Measurements from ENCODE around the gene AFF2. TPM values are rescaled to one million over a fixed set of nuclear protein-coding genes. Genes with fewer than 3 reads are reported as not detected.

The AFF2 gene
- total RNA-seq, 1 donor from 2014 or later = 13.4 TPM

DNA sequence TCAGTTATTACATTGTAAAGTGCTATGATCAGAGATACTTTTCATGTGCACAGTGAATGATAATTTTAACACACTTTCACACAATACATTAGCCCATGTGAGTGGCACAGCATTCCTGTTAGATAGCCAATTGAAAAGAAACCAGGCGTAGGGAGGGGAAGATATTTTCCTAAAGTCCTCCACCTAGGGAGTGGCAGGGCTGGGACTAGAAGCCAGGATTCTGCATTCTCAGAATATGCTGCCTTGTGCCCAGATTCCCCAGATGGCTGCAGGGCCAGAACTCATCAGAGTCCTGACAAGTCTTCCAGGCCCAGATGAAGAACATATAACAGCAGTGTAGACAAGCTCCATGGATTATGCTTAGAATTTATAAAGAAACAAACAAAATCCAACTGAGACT, 350.2 kb downstream of the AFF2 start:
- intact Hi-C loops (cut with DNase I) = no loop called here
- Histone ChIP-seq H3K36me3 (no peaks in the 10 kb centered on the region), H3K27ac (no peak overlapping the region), H3K9me3 (no peaks in the 10 kb centered on the region), H3K4me1 (no peaks in the 10 kb centered on the region), H3K27me3 (no peaks in the 10 kb centered on the region), H3K4me3 (no peak overlapping the region)
- TF ChIP-seq, protein P1, sequence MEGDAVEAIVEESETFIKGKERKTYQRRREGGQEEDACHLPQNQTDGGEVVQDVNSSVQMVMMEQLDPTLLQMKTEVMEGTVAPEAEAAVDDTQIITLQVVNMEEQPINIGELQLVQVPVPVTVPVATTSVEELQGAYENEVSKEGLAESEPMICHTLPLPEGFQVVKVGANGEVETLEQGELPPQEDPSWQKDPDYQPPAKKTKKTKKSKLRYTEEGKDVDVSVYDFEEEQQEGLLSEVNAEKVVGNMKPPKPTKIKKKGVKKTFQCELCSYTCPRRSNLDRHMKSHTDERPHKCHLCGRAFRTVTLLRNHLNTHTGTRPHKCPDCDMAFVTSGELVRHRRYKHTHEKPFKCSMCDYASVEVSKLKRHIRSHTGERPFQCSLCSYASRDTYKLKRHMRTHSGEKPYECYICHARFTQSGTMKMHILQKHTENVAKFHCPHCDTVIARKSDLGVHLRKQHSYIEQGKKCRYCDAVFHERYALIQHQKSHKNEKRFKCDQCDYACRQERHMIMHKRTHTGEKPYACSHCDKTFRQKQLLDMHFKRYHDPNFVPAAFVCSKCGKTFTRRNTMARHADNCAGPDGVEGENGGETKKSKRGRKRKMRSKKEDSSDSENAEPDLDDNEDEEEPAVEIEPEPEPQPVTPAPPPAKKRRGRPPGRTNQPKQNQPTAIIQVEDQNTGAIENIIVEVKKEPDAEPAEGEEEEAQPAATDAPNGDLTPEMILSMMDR (IDR thresholded peaks at IDR 0.05) = no peak
- DNase-seq (no peak), ATAC-seq (no peak)

DNA sequence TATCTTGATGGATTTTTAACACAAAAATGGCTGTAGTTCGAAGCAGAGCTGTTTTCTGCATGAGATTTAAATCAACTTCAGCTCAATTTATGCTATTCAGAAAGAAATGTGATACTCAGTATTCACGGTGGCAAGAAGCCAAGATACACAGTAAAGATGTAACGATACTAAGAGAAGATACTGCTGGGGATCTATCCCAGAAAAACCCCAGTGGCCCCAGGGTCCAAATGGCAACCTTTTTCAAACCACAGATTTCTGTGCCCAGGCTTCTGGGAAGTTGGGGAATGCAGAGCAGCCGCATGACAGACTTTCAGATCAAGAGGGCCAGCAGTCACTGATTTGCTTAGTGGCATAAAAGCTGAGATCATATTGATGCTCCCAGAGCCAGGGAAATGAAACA, 353.9 kb downstream of the AFF2 start:
- no peaks in the 10 kb centered on the region for H3K27me3 ChIP-seq
- no peaks in the 10 kb centered on the region for H3K36me3 ChIP-seq
- no peaks in the 10 kb centered on the region for H3K4me1 ChIP-seq
- TF ChIP-seq, protein P1 (IDR thresholded peaks at IDR 0.05) = no peak
- ATAC-seq = no peak
- intact Hi-C loops (cut with DNase I) = no loop called here
- no peak for DNase-seq
- H3K27ac ChIP-seq = no peak overlapping the region
- H3K4me3 ChIP-seq = no peak overlapping the region
- H3K9me3 ChIP-seq = no peaks in the 10 kb centered on the region

DNA sequence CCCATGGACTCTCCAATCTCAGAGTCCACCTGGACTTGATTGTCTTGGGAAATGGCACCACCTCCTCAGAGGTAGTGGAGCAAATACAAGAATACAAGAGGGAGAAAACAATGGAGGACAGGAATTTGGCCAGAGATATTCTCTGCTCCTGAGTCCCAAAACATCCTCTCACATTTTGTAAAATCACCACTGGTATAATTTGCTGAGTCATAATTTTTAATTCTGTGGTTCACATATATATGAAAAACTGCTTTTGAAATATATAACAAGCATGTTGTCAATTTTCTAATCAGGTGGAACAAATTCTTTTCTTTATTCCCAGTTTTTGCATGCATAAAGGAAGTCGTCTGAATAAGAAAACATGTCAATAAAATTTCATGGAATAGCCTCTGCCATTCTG, 356.1 kb downstream of the AFF2 start:
- no peak overlapping the region for H3K27ac ChIP-seq
- no peaks in the 10 kb centered on the region for H3K4me1 ChIP-seq
- H3K9me3 ChIP-seq = no peaks in the 10 kb centered on the region
- DNase-seq = no peak
- no peak for ATAC-seq
- H3K4me3 ChIP-seq = no peak overlapping the region
- TF ChIP-seq, protein P1 (IDR thresholded peaks at IDR 0.05) = no peak
- H3K36me3 ChIP-seq = no peaks in the 10 kb centered on the region
- intact Hi-C loops (cut with DNase I) = no loop called here
- H3K27me3 ChIP-seq = no peaks in the 10 kb centered on the region

DNA sequence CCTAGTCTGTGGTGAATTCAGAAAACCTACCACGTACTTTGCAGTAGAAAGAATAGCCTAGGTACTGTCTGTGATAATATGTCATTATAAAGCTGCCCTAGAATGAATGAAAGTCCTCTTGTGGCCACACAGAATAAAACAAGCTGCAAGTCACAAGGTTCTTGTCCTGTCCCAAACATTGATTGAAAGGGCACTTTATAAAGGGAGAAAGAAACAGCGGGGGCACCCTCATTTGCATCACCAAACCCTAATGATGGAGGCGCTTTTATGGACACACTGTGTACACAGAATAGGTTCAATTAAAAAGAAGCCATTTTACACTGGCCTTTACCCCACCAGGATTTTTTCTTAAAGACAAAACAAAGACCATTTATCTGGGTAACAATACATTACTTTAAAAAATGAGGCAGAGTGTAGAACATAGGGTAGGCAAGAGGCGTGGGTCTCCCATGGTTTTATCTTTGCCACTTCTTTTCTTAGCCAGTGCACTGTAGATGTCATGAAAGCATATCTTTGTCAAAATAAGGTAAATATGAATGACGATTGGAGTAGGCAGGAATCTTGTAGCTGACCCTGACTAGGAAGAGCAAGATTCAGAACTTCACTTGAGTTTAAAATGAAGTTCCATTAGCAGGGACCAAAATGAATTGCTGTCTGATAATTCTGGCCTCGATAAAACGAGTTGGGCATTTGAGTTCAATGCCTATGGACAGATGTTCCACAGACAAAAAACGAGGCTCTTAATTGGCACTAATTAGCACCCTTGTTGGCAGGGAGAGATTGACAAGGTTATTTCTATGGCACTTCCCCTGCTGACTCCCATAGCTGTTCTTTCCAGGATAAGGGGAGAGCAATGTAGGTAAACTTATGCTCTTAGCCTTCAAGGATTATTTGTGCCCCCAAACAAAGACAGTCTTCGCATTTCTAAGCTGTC, 365.1 kb downstream of the AFF2 start:
- H3K4me1 ChIP-seq = no peaks in the 10 kb centered on the region

DNA sequence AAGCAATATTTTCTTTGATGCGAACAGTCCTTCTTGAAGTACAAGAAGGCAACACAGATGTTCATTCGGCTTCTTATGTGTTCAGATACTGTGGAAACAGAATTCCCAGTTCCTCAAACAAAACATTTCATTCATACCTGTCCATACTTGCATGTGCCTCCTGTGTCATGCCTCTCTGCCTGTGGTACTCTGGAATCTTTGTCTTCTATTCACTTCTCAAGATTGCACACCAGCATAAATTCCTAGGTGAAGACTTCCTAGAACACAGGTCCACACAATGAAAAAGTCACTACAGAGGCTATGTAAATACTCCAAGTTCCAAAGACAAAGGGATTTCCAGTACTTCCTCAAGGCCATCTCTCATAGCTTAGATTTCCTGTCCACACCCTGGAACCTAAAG, 367.2 kb downstream of the AFF2 start:
- DNase-seq = no peak
- Histone ChIP-seq H3K36me3 (no peaks in the 10 kb centered on the region), H3K9me3 (no peaks in the 10 kb centered on the region), H3K4me3 (no peak overlapping the region), H3K27me3 (no peaks in the 10 kb centered on the region), H3K4me1 (no peaks in the 10 kb centered on the region), H3K27ac (no peak overlapping the region)
- intact Hi-C loops (cut with DNase I) = no loop called here
- TF ChIP-seq, protein P1 (IDR thresholded peaks at IDR 0.05) = no peak
- ATAC-seq = no peak

More for the DNA sequence above, 365.1 kb downstream of the AFF2 start:
- intact Hi-C loops (cut with DNase I) = no loop called here
- TF ChIP-seq, protein P1 (IDR thresholded peaks at IDR 0.05) = no peak
- H3K27me3 ChIP-seq = no peaks in the 10 kb centered on the region
- no peaks in the 10 kb centered on the region for H3K36me3 ChIP-seq
- DNase-seq (no peak), ATAC-seq (no peak)
- H3K4me3 ChIP-seq = no peak overlapping the region
- no peaks in the 10 kb centered on the region for H3K9me3 ChIP-seq
- no peak overlapping the region for H3K27ac ChIP-seq

Measured in upper lobe of right lung (tissue), 1 donor.